HEK293 (cell line): ENCODE measurements around the gene PI4KA.
A peak's percentile ranks its signal among the peaks of the same experiment; 100 is the strongest.

Experiments
- CTCF ChIA-PET: fragments of 350-600 bp; formaldehyde crosslinking; extraction: SDS; loops from one replicate; lab custom pipeline; 2021; ENCODE audit warnings: antibody characterized with exemption; lab: Yijun Ruan, JAX
- POLR2A ChIA-PET: fragments of 300-600 bp; formaldehyde crosslinking; extraction: SDS; loops from one replicate; lab custom pipeline; 2020; ENCODE audit warnings: antibody characterized with exemption, inconsistent platforms; lab: Yijun Ruan, JAX
- H3K27ac ChIP-seq: fragments of 200-500 bp; sonication (Bioruptor generic); 2 replicates; pipeline ENCODE4 v1.5.1; 2014; ENCODE audit warnings: low read depth, low read length, control low read depth, inconsistent platforms; ENCODE audit errors: extremely low read depth
- H3K36me3 ChIP-seq, 2 experiments: fragments of 200-500 bp in 1 of 2; sonication (Bioruptor generic) in 1 of 2; 1 replicate in 1 of 2; 2 replicates in 1 of 2; pipeline ENCODE4 v1.5.1; 2014 to 2017; ENCODE audit warnings: inconsistent platforms in 2 of 2, low read length in 2 of 2; ENCODE audit not compliant: control insufficient read depth in 2 of 2, insufficient read depth in 1 of 2
- H3K4me1 ChIP-seq: fragments of 200-500 bp; sonication (Bioruptor generic); 2 replicates; pipeline ENCODE4 v1.5.1; 2014; ENCODE audit warnings: mild to moderate bottlenecking, low read length, inconsistent platforms; ENCODE audit not compliant: control insufficient read depth, insufficient read depth
- H3K4me3 ChIP-seq: 2 replicates; pipeline ENCODE4 v1.5.1; 2011; ENCODE audit warnings: low read depth, mild to moderate bottlenecking, control low read depth, low read length, moderate library complexity
- H3K9me3 ChIP-seq: fragments of 200-500 bp; sonication (Bioruptor generic); 2 replicates; pipeline ENCODE4 v1.5.1; 2014; ENCODE audit warnings: low read depth, low read length, inconsistent platforms; ENCODE audit not compliant: control insufficient read depth, insufficient read depth
- BCL11A ChIP-seq: fragments of 450-650 bp; formaldehyde crosslinking; IDR thresholded peaks from 2 replicates; pipeline ENCODE4 v1.5.1; 2016; ENCODE audit warnings: low read depth, missing biosample characterization, missing genetic modification characterization
- GLI4 ChIP-seq: fragments of 450-650 bp; formaldehyde crosslinking; IDR thresholded peaks from 2 replicates; pipeline ENCODE4 v1.5.1; 2016; ENCODE audit warnings: missing biosample characterization, missing genetic modification characterization
- MEIS1 ChIP-seq: sonication (generic); formaldehyde crosslinking; IDR thresholded peaks from 2 replicates; pipeline ENCODE4 v1.8.1; 2022; ENCODE audit warnings: missing genetic modification reagents, mild to moderate bottlenecking, borderline replicate concordance
- ZBTB1 ChIP-seq: fragments of 450-650 bp; formaldehyde crosslinking; IDR thresholded peaks from 2 replicates; pipeline ENCODE4 v1.5.1; 2016; ENCODE audit warnings: missing biosample characterization, missing genetic modification characterization
- ZNF140 ChIP-seq: fragments of 450-650 bp; formaldehyde crosslinking; IDR thresholded peaks from 2 replicates; pipeline ENCODE4 v1.5.1; 2016; ENCODE audit warnings: missing biosample characterization, missing genetic modification characterization
- ZNF335 ChIP-seq: fragments of 450-650 bp; formaldehyde crosslinking; conservative IDR thresholded peaks from 2 replicates; pipeline ENCODE4 v1.5.1; 2016; ENCODE audit warnings: missing biosample characterization, missing genetic modification characterization
- ZNF366 ChIP-seq: fragments of 450-650 bp; formaldehyde crosslinking; conservative IDR thresholded peaks from 2 replicates; pipeline ENCODE4 v1.5.1; 2016; ENCODE audit warnings: missing biosample characterization, missing genetic modification characterization
- ZNF548 ChIP-seq: fragments of 450-650 bp; formaldehyde crosslinking; IDR thresholded peaks from 2 replicates; pipeline ENCODE4 v1.5.1; 2016; ENCODE audit warnings: missing biosample characterization, missing genetic modification characterization
- ZNF585B ChIP-seq: fragments of 450-650 bp; formaldehyde crosslinking; IDR thresholded peaks from 2 replicates; pipeline ENCODE4 v1.5.1; 2016; ENCODE audit warnings: missing biosample characterization, missing genetic modification characterization
- ZNF610 ChIP-seq: fragments of 450-650 bp; formaldehyde crosslinking; IDR thresholded peaks from 2 replicates; pipeline ENCODE4 v1.5.1; 2016; ENCODE audit warnings: missing biosample characterization, missing genetic modification characterization, borderline replicate concordance
- ZNF623 ChIP-seq: fragments of 450-650 bp; formaldehyde crosslinking; IDR thresholded peaks from 2 replicates; pipeline ENCODE4 v1.5.1; 2016; ENCODE audit warnings: missing biosample characterization, missing genetic modification characterization
- ZNF664 ChIP-seq: fragments of 450-650 bp; formaldehyde crosslinking; IDR thresholded peaks from 2 replicates; pipeline ENCODE4 v1.5.1; 2016; ENCODE audit warnings: missing biosample characterization, missing genetic modification characterization
- ZXDB ChIP-seq: fragments of 450-650 bp; formaldehyde crosslinking; IDR thresholded peaks from 2 replicates; pipeline ENCODE4 v1.5.1; 2016; ENCODE audit warnings: missing biosample characterization, missing genetic modification characterization
- TF ChIP-seq, protein P1 (sequence below): fragments of 450-650 bp; formaldehyde crosslinking; IDR thresholded peaks from 2 replicates; pipeline ENCODE4 v1.5.1; 2017; ENCODE audit warnings: missing biosample characterization, missing genetic modification characterization
- TF ChIP-seq, protein P2 (sequence below): fragments of 450-650 bp; formaldehyde crosslinking; IDR thresholded peaks from 2 replicates; pipeline ENCODE4 v1.5.1; 2016; ENCODE audit warnings: missing biosample characterization, missing genetic modification characterization

PI4KA gene

DNA sequence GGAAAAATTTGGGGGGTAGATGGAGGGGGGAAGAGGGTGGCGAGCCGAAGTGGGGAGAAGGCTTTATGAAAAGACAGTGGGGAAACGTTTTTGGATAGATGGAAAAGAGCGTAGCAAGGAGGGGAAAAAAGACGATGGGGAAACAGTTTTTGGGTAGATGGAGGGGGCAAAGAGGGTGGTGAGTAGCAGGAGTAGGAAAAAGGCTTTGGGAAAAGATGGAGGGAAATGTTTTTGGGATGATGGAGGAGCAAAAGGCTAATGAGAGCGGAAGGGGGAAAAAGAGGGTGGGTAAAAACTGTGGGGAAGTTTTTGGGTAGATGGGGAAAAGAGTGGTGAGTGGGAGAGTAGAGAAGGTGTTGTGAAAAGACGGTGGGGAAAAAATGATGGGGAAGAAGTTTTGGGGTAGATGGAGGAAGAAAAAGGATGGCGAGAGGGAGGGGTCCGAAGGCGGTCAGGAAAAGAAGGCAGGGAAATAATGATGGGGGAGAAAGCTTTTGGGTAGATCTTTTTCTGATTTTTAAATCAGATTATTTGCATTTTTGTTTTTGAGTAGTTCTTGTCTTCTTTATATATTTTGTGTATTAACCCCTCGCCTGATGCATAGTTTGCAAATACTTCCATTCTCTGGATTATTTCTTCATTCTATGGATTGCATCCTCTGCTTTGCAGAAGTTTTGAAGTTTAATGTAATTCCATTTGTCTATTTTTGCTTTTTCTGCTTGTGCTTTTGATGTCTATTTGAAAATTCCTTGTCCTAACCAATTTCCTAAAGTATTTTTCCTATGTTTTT is 200.0 kb downstream of the PI4KA start:
- Histone ChIP-seq H3K9me3 (no peaks in the 10 kb centered on the region), H3K36me3 (no peaks in the 10 kb centered on the region), H3K27ac (no peak overlapping the region), H3K4me3 (no peak overlapping the region), H3K4me1 (no peaks in the 10 kb centered on the region)
- ChIA-PET POLR2A (no interaction called here), CTCF (interaction anchor here (0.7 kb wide), 1 partner anchor 102 kb away, joined by 3 read pairs; no protein-coding TSS in a partner anchor)
- TF ChIP-seq BCL11A (tag by site-specific recombination) = no peak
- no peak for TF ChIP-seq ZNF664 (tag by site-specific recombination)
- no peak for TF ChIP-seq ZNF335 (tag by site-specific recombination)
- no peak for TF ChIP-seq ZNF140 (tag by site-specific recombination)
- TF ChIP-seq ZBTB1 = no peak
- no peak for TF ChIP-seq ZNF585B (tag by site-specific recombination)
- no peak for TF ChIP-seq GLI4 (tag by site-specific recombination)
- no peak for TF ChIP-seq ZNF610 (tag by site-specific recombination)
- no peak for TF ChIP-seq ZXDB (tag by site-specific recombination)

DNA sequence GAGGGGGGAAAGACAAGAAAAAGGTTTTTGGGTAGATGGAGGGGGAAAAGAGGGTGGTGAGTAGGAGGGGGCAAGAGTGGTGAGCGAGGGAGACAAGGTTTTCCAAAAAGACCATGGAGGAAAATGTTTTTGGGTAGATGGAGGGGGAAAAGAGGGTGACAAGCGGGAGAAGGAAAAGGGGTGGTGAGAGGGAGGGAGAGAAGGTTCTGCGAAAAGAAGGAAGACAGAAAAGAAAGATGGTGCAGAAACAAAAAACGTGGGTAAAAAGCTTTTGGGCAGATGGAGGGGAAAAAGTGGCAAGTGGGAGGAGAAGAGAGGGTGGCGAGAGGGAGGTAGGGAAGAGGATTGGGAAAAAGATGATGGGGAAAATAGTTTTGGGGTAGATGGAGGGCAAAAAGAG is 200.6 kb downstream of the PI4KA start:
- TF ChIP-seq ZNF548 (no peak), ZNF623 (tag by site-specific recombination) (no peak), ZNF366 (tag by site-specific recombination) (0 out of 2 replicates have a peak, but pooled peaks have one; percentile 4), MEIS1 (no peak)
- TF ChIP-seq, protein P1, sequence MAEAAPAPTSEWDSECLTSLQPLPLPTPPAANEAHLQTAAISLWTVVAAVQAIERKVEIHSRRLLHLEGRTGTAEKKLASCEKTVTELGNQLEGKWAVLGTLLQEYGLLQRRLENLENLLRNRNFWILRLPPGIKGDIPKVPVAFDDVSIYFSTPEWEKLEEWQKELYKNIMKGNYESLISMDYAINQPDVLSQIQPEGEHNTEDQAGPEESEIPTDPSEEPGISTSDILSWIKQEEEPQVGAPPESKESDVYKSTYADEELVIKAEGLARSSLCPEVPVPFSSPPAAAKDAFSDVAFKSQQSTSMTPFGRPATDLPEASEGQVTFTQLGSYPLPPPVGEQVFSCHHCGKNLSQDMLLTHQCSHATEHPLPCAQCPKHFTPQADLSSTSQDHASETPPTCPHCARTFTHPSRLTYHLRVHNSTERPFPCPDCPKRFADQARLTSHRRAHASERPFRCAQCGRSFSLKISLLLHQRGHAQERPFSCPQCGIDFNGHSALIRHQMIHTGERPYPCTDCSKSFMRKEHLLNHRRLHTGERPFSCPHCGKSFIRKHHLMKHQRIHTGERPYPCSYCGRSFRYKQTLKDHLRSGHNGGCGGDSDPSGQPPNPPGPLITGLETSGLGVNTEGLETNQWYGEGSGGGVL (tag by site-specific recombination) = peak; percentile 18; the same call in 1 of the 2 replicates
- TF ChIP-seq, protein P2, sequence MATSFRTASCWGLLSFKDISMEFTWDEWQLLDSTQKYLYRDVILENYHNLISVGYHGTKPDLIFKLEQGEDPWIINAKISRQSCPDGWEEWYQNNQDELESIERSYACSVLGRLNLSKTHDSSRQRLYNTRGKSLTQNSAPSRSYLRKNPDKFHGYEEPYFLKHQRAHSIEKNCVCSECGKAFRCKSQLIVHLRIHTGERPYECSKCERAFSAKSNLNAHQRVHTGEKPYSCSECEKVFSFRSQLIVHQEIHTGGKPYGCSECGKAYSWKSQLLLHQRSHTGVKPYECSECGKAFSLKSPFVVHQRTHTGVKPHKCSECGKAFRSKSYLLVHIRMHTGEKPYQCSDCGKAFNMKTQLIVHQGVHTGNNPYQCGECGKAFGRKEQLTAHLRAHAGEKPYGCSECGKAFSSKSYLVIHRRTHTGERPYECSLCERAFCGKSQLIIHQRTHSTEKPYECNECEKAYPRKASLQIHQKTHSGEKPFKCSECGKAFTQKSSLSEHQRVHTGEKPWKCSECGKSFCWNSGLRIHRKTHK (tag by site-specific recombination) = no peak
- TF ChIP-seq, all 188 proteins: peak for 2
- Histone ChIP-seq H3K4me3 (no peak overlapping the region), H3K9me3 (no peaks in the 10 kb centered on the region), H3K4me1 (no peaks in the 10 kb centered on the region), H3K36me3 (no peaks in the 10 kb centered on the region), H3K27ac (no peak overlapping the region)
- ChIA-PET POLR2A (no interaction called here), CTCF (no interaction called here)
